Liver (tissue), 3 donors: ENCODE results near the gene CPLANE2.

Experiments used
- CTCF ChIP-seq: fragments of 150-350 bp; IDR thresholded peaks from 2 replicates; pipeline ENCODE4 v1.5.1; 2017; ENCODE audit warnings: improper control_type of control experiment, low read depth, low read length; ENCODE audit not compliant: missing input control
- EGR1 ChIP-seq, 2 donors: IDR thresholded peaks; 2 replicates each; pipeline ENCODE4 v1.6.1; 2016 to 2018; ENCODE audit warnings: antibody characterized with exemption in 2 of 2, low read depth in 2 of 2
- GABPA ChIP-seq, 2 donors: IDR thresholded peaks in 1 of 2; conservative IDR thresholded peaks in 1 of 2; 2 replicates each; pipeline ENCODE4 v1.6.1; 2016; ENCODE audit warnings: antibody characterized with exemption in 2 of 2, mild to moderate bottlenecking in 1 of 2, moderate library complexity in 1 of 2
- JUND ChIP-seq, 2 donors: IDR thresholded peaks; 2 replicates each; pipeline ENCODE4 v1.6.1; 2016; ENCODE audit warnings: antibody characterized with exemption in 2 of 2
- MAX ChIP-seq: IDR thresholded peaks from 2 replicates; pipeline ENCODE4 v1.6.1; 2016; ENCODE audit warnings: antibody characterized with exemption
- RAD21 ChIP-seq, 2 donors: IDR thresholded peaks; 2 replicates each; pipeline ENCODE4 v1.6.1; 2016; ENCODE audit warnings: antibody characterized with exemption in 2 of 2, mild to moderate bottlenecking in 2 of 2
- REST ChIP-seq: IDR thresholded peaks from 2 replicates; pipeline ENCODE4 v1.6.1; 2016; ENCODE audit warnings: antibody characterized with exemption, mild to moderate bottlenecking
- TAF1 ChIP-seq: conservative IDR thresholded peaks from 2 replicates; pipeline ENCODE4 v1.6.1; 2016; ENCODE audit warnings: antibody characterized with exemption, mild to moderate bottlenecking
- YY1 ChIP-seq: IDR thresholded peaks from 2 replicates; pipeline ENCODE4 v1.6.1; 2016; ENCODE audit warnings: antibody characterized with exemption, mild to moderate bottlenecking
- ZBTB33 ChIP-seq: IDR thresholded peaks from 2 replicates; pipeline ENCODE4 v1.6.1; 2016; ENCODE audit warnings: antibody characterized with exemption
- donor health status: healthy.
- donor health status: healthy.

- TF ChIP-seq CTCF (no peak), MAX (no peak), GABPA (IDR thresholded peaks at IDR 0.05 in 1 of 2, conservative IDR thresholded peaks at IDR 0.05 in 1 of 2) (no peak), REST (no peak), YY1 (no peak), JUND (IDR thresholded peaks at IDR 0.05) (no peak), EGR1 (IDR thresholded peaks at IDR 0.05; ENCODE audit: low read depth in 2 of 2) (no peak), TAF1 (no peak), RAD21 (IDR thresholded peaks at IDR 0.05) (no peak), ZBTB33 (no peak)
Measured at GRCh38 chr1:16243215-16243610, 6.2 kb upstream of the CPLANE2 start.
